Effector memory CD8-positive, alpha-beta T cell (primary cell): ENCODE data around the gene HEPHL1.
"Not testable (repeated sequence)": the region's sequence is repeated elsewhere in the genome, so short reads cannot be mapped to it uniquely, and the experiment has no call there.

Experiments used
- ATAC-seq: fragments of 150-1000 bp; cut with Tn5 transposase; replicated peaks from 2 replicates; pipeline ENCODE4 v1.10.0; 2021; ENCODE audit warnings: mild to moderate bottlenecking, moderate library complexity
- DNase-seq, 3 experiments: peaks; one replicate each; pipeline ENCODE4 v3.0.0; 2021
- H3K27ac Mint-ChIP-seq, 2 donors: one replicate each; pipeline ENCODE4 v1.8.0; 2022; ENCODE audit warnings: mild to moderate bottlenecking in 2 of 2, mixed read lengths in 2 of 2, moderate library complexity in 2 of 2
- H3K27me3 Mint-ChIP-seq, 2 donors: one replicate each; pipeline ENCODE4 v1.8.0; 2022; ENCODE audit warnings: mixed read lengths in 2 of 2
- H3K36me3 Mint-ChIP-seq: one replicate; pipeline ENCODE4 v1.8.0; 2022; ENCODE audit warnings: mild to moderate bottlenecking, moderate library complexity, mixed read lengths; ENCODE audit not compliant: insufficient read depth
- H3K4me1 Mint-ChIP-seq, 2 donors: one replicate each; pipeline ENCODE4 v1.8.0; 2022; ENCODE audit warnings: low read depth in 2 of 2, mixed read lengths in 2 of 2
- H3K4me3 Mint-ChIP-seq, 2 donors: one replicate each; pipeline ENCODE4 v1.8.0; 2022; ENCODE audit warnings: mild to moderate bottlenecking in 2 of 2, mixed read lengths in 2 of 2, moderate library complexity in 2 of 2
- H3K9me3 Mint-ChIP-seq, 2 donors: one replicate each; pipeline ENCODE4 v1.8.0; 2022; ENCODE audit warnings: mixed read lengths in 2 of 2

The HEPHL1 gene

DNA sequence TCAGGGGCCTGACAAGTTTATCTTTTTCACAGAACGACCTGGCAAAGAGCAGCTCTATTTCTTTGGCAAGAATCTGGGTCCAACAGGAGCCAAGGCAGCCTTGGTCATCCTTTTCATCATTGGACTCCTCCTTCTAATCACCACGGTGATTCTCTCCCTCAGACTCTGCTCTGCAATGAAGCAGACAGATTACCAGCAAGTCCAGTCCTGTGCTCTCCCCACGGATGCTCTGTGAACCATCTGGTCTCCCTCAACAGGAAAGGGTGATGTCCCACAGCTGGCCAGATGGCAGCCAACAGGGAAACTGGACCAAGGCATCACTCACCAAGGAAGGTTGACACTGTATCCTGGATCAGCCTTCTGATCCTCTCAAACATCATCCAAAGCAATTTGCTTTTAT lies 90.5 kb downstream of the HEPHL1 start:
- Mint-ChIP-seq H3K4me1 (no peaks in the 10 kb centered on the region), H3K36me3 (no peaks in the 10 kb centered on the region), H3K4me3 (no peak overlapping the region), H3K27ac (no peak overlapping the region), H3K9me3 (no peaks in the 10 kb centered on the region), H3K27me3 (peaks cover 5 to 9% of the 10 kb centered on the region in 2 donors)
- ATAC-seq (no peak), DNase-seq (no peak)

DNA sequence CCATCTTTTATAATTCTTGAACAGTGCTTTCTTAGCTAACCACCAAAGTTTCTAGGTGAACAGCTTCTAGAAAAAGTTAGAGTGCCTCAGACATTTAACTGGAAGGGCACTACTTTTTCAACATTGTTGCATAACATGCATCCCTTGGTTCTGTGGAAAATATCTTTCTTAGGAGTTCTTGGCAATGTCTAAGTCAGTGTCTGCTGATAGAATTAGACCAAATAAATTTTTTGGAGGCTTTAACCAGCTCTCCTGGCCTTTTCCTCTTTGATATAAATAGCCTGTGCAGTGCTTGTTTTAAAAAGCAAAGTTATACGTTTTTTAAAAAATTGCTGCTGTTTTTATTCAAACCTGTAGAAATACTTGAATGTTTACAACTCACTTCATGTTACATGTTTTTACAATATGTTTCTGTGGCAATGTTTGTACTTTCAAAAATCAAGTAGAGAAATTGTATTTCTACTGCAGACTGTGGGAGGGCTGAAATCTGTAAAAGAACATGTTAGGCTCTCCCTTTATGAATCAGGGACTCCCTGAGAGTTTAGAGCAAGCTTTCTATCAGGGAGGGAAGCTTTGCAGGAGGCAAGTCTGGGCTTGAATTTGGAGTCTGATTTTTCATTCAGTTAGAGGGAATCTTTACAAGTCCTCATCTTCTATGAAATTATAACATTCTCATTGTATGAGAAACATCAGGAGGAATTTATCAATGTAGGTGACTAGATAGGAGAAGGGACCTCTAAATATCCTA lies 91.2 kb downstream of the HEPHL1 start:
- Mint-ChIP-seq H3K9me3 (no peaks in the 10 kb centered on the region), H3K4me3 (no peak overlapping the region), H3K4me1 (no peaks in the 10 kb centered on the region), H3K27ac (no peak overlapping the region), H3K27me3 (peaks cover 0 to 7% of the 10 kb centered on the region in 2 donors), H3K36me3 (no peaks in the 10 kb centered on the region)
- ATAC-seq (no peak), DNase-seq (no peak)

DNA sequence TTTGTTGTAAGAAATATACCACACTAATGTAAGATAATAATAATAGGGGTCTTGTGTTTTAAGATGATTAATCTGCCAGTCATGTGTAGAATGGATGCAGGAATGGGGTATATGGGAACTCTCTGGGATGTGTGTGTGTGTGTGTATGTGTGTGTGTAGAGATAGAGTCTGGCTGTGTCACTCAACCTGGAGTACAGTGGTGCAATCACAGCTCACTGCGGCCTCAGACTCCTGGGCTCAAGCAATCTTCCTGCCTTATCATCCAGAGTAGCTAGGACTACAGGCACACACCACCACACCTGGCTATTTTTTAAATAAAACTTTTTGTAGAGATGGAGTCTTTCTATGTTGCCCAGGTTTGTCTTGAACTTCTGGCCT lies 96.0 kb downstream of the HEPHL1 start:
- ATAC-seq (no peak), DNase-seq (no peak)
- H3K4me1 Mint-ChIP-seq, result no peaks in the 10 kb centered on the region
- H3K27ac Mint-ChIP-seq, result no peak overlapping the region
- no peaks in the 10 kb centered on the region for H3K36me3 Mint-ChIP-seq
- no peak overlapping the region for H3K4me3 Mint-ChIP-seq
- H3K9me3 Mint-ChIP-seq, result no peaks in the 10 kb centered on the region
- H3K27me3 Mint-ChIP-seq, result peaks cover 0 to 16% of the 10 kb centered on the region in 2 donors

DNA sequence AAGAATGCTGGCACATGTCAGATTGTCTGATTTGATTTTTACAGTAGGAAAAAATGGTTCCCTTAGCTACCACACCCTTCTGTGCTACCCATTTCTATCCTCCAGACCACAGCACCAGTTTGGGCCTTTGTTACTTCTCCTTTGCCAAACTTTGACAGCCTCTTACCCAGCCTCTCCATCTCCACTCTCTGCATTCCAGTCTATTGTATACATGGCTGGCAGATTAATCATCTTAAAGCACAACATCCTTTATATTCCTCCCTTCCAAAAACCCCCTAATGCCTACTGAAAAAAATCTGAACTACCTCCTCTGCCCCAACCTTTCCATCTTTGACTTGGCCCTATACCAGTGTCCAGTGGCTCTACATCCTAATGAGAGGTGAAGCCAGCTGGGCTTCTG lies 96.7 kb downstream of the HEPHL1 start:
- Mint-ChIP-seq H3K4me1 (no peaks in the 10 kb centered on the region), H3K27ac (no peak overlapping the region), H3K4me3 (no peak overlapping the region), H3K27me3 (peaks cover 0 to 16% of the 10 kb centered on the region in 2 donors), H3K36me3 (no peaks in the 10 kb centered on the region), H3K9me3 (no peaks in the 10 kb centered on the region)
- ATAC-seq (no peak), DNase-seq (no peak)

DNA sequence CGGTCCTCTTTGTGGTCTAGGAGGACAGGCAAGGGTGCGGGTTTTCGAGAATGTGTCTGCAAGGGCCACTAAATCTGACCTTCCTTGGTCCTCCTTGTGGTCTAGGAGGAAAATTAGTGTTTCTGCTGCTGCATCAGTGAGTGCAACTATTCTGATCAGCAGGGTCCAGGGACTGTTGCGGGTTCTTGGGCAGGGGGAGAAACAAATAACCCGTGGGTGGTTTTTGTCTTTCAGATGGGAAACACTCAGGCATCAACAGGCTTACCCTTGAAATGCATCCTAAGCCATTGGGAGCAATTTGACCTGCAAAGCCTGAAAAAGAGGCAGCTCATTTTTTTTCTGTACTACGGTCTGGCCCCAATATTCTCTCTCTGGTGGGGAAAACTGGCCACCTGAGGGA lies 98.5 kb downstream of the HEPHL1 start:
- ATAC-seq, H3K36me3 Mint-ChIP-seq: not testable (repeated sequence)

DNA sequence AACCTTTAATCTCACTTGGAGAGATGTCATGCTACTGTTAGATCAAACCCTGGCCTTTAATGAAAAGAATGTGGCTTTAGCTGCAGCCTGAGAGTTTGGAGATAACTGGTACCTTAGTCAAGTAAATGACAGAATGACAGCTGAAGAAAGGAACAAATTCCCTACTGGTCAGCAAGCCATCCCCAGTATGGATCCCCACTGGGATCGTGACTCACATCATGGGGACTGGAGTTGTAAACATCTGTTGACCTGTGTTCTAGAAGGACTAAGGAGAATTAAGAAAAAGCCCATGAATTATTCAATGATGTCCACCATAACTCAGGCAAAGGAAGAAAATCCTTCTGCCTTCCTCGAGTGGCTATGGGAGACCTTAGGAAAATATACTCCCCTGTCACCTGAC lies 99.4 kb downstream of the HEPHL1 start:
- H3K27ac Mint-ChIP-seq, H3K36me3 Mint-ChIP-seq, ATAC-seq, H3K9me3 Mint-ChIP-seq, H3K4me1 Mint-ChIP-seq, H3K4me3 Mint-ChIP-seq, DNase-seq: not testable (repeated sequence)
- peaks cover 0 to 16% of the 10 kb centered on the region in 2 donors for H3K27me3 Mint-ChIP-seq

More for the DNA sequence above, 98.5 kb downstream of the HEPHL1 start:
- H3K9me3 Mint-ChIP-seq, H3K4me3 Mint-ChIP-seq, DNase-seq, H3K27ac Mint-ChIP-seq, H3K4me1 Mint-ChIP-seq: not testable (repeated sequence)
- H3K27me3 Mint-ChIP-seq, result peaks cover 0 to 23% of the 10 kb centered on the region in 2 donors

DNA sequence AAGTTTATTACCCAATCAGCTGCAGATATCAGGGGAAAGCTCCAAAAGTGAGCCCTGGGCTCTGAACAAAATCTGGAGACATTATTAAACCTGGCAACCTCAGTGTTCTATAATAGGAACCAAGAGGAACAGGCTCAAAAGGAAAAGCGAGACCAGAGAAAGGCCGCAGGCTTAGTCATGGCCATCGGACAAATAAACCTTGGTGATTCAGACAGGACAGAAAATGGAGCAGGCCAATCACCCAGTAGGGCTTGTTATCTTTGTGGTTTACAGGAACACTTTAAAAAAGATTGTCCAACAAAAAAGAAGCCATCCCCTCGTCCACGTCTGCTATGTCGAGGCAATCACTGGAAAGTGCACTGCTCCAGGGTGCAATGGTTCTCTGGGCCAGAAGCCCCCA lies 99.8 kb downstream of the HEPHL1 start:
- Mint-ChIP-seq H3K4me3 (no peak overlapping the region), H3K36me3 (no peaks in the 10 kb centered on the region), H3K27me3 (peaks cover 0 to 16% of the 10 kb centered on the region in 2 donors), H3K9me3 (no peaks in the 10 kb centered on the region), H3K4me1 (no peaks in the 10 kb centered on the region), H3K27ac (no peak overlapping the region)
- ATAC-seq (no peak), DNase-seq (no peak)

DNA sequence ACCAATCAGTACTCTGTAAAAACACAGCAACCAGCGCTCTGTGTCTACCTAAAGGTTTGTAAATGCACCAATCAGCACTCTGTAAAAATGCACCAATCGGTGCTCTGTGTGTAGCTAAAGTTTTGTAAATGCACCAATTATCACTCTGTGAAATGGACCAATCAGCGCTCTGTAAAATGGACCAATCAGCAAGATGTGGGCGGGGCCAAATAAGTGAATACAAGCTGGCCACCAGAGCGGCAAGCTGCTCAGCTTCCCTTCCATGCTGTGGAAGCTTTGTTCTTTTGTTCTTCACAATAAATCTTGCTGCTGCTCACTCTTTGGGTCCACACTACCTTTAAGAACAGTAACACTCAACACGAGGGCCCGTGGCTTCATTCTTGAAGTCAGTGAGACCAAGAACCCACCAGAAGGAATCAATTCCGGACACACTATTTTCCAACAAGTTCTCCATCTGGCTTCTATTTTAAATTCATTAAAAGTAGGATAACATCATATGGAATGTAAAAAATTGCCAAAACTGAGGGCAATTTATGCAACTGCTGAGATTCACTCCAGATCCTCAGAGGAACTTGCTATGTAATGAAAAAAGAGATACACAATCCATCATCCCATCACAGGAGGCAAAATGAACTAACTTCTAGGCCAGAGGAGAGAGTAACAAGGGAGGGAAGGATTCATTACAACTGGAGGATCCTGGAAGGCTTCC lies 104.4 kb downstream of the HEPHL1 start:
- Mint-ChIP-seq H3K36me3 (peaks cover 7% of the 10 kb centered on the region), H3K9me3 (no peaks in the 10 kb centered on the region), H3K27ac (no peak overlapping the region), H3K4me3 (no peak overlapping the region), H3K27me3 (peaks cover 0 to 7% of the 10 kb centered on the region in 2 donors), H3K4me1 (peaks cover 10 to 16% of the 10 kb centered on the region in 2 donors)
- ATAC-seq (no peak), DNase-seq (no peak)

DNA sequence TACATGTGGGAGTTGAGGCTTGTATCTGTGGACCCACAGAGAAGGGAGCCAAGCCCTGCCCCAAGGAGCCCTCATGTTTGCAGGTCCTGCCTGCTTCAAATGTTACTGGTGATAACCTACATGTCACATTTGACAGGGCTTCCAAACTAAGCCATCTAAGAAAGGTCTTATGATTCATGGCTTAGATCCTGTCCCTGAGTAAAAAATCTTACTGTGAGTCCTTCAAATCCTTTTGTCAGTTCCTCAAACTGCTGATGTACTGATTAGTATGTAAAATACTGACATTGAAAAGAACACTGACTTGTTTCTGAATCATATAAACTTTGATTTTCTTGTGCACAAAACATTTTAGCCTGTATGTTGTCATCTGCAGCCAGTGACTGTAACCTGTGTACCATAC lies 106.5 kb downstream of the HEPHL1 start:
- no peak overlapping the region for H3K4me3 Mint-ChIP-seq

DNA sequence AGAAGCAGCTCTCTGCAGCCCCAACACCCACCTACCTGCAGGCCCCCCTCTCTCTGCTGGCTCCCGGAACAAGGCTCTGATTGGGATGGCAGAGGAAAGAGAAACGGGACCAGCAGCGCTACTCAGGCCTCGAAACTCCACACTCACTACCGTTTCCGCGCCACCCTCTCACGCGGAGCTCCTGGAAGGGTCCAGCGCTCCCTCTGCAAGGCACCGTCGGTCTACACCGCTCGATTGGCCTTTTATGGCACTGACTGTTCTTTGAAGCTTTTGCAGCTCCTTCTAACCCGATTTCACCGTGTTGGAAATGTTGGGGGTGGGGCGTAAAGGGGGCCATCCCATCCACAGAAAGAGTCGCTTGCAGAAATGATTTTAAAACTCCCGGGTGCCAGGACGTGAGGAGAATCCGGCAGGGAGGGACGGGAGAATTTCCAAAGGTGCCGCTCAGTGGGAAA lies 107.2 kb downstream of the HEPHL1 start:
- H3K27ac Mint-ChIP-seq, result no peak overlapping the region
- peak; percentile 41 for ATAC-seq

More for the DNA sequence above, 106.5 kb downstream of the HEPHL1 start:
- ATAC-seq, result no peak
- peaks cover 10 to 16% of the 10 kb centered on the region in 2 donors for H3K4me1 Mint-ChIP-seq
- no peak for DNase-seq
- H3K27me3 Mint-ChIP-seq, result peaks cover 0 to 7% of the 10 kb centered on the region in 2 donors
- no peak overlapping the region for H3K27ac Mint-ChIP-seq
- peaks cover 7% of the 10 kb centered on the region for H3K36me3 Mint-ChIP-seq
- no peaks in the 10 kb centered on the region for H3K9me3 Mint-ChIP-seq

DNA sequence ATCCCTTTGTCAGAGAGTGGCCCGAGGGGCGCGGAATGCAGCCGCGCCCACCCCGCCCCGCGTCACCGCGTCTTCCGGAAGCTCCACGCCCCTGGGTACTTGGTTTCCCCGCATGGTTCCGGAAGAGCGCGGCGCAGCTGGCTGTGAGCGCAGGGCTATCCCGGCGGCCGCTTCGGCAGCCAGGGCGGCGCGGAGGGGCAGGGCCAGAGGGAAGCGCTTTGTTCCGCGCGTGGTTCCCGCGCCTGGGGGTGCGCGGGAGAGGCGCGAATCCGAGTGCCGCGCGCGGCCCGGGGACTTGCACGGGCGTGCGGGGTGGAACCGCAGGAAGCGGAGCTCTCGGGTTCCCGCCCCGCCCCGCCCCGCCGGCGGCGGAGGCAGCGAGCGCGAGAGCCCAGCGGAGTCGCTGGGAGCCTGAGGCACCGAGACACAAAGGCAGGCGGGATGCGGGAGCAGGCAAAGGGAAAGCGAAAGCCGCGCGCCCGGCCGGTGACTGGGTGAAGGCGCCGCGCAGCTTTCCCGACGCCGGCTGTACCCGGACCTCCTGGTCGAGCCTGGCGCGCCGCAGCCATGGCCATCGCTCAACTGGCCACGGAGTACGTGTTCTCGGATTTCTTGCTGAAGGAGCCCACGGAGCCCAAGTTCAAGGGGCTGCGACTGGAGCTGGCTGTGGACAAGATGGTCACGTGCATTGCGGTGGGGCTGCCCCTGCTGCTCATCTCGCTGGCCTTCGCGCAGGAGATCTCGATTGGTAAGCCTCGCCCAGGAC lies 107.8 kb downstream of the HEPHL1 start, which contains the start of gene PANX1:
Gene PANX1 (plus strand): TSS at position 96 of the 766 bp plus-strand sequence. CDS start 472 bp downstream, at position 568.
- Mint-ChIP-seq H3K27ac (no peak within 1 kb of the TSS), H3K4me3 (no peak within 1 kb of the TSS)

More for the DNA sequence above, 107.2 kb downstream of the HEPHL1 start:
- peaks cover 9% of the 10 kb centered on the region for H3K36me3 Mint-ChIP-seq
- DNase-seq, result no peak
- H3K9me3 Mint-ChIP-seq, result no peaks in the 10 kb centered on the region
- peaks cover 15 to 18% of the 10 kb centered on the region in 2 donors for H3K4me1 Mint-ChIP-seq
- H3K27me3 Mint-ChIP-seq, result peaks cover 0 to 7% of the 10 kb centered on the region in 2 donors
- no peak overlapping the region for H3K4me3 Mint-ChIP-seq

DNA sequence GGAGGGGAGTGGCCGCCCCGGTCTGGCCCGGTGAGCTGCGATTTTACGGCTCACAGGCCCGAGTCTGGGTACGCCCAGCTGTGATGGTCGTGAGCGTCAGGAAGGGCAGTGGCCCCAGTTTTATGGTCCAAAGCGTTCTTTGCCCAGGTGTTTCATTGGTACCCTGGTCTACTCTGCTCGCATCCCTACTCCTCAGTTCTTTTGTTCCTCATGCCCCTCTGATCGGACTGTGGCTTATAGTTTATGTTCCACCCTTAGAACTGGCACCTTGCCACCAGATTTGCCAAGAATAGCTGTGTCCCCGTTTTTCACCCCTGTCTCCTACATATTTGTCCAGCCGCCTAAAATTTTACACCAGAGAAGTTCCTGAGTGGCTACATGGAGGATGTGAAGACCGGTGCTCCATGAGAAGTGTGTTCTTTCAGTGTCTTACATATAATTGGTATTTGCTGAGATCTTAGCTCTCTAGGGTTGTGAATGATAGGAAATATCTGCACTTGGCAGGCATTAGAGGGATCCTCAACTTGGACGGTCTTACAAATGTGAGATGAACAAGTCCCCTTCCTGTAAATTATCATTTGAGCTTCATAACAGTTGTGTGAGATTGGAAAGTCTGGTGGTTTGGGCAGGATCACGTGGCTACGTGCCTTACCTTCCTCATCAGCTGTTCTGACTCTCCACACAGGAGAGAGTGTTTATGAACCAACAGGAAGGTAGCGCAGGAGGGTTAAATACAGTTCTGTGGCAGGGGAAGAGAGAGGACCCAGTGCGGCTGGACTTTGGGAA lies 108.6 kb downstream of the HEPHL1 start:
- Mint-ChIP-seq H3K4me3 (no peak overlapping the region), H3K9me3 (no peaks in the 10 kb centered on the region), H3K27me3 (no peaks in the 10 kb centered on the region), H3K27ac (no peak overlapping the region), H3K4me1 (peaks cover 25 to 29% of the 10 kb centered on the region in 2 donors), H3K36me3 (peaks cover 10% of the 10 kb centered on the region)
- no peak for ATAC-seq
- DNase-seq, result no peak

More for the DNA sequence above, 107.8 kb downstream of the HEPHL1 start, which contains the start of gene PANX1:
- Mint-ChIP-seq H3K4me1 (peaks cover 21 to 24% of the 10 kb centered on the region in 2 donors), H3K27me3 (peaks cover 0 to under 1% of the 10 kb centered on the region in 2 donors), H3K9me3 (no peaks in the 10 kb centered on the region), H3K36me3 (peaks cover 10% of the 10 kb centered on the region)
- DNase-seq (peak; percentile 66 to 70 (median 70)), ATAC-seq (peak; percentile 89)
